Measurements from ENCODE around the gene RGMA. TPM values are rescaled to one million over a fixed set of nuclear protein-coding genes. Genes with fewer than 3 reads are reported as not detected.

RGMA gene
- total and polyA plus RNA-seq, 2 experiments from 2014 or later, result 34.2 to 36.5 TPM

GRCh38 chr15:93121107-93121506 is 32.1 kb upstream of the RGMA start:
- TF ChIP-seq ZNF331 (CRISPR knock-in tag; IDR thresholded peaks at IDR 0.05; ENCODE audit: low read depth) (no peak), POLR2AphosphoS5 (IDR thresholded peaks at IDR 0.05; ENCODE audit: low read depth) (no peak), EZH2 (IDR thresholded peaks at IDR 0.05; ENCODE audit: low read depth, unreplicated experiment) (no peak), CTCF (conservative IDR thresholded peaks at IDR 0.05; ENCODE audit: low read depth in 2 of 2) (no peak), ETS1 (IDR thresholded peaks at IDR 0.05) (no peak), STAT1 (IDR thresholded peaks at IDR 0.05; ENCODE audit: unreplicated experiment) (no peak), EZH2phosphoT487 (IDR thresholded peaks at IDR 0.05; ENCODE audit: unreplicated experiment) (no peak), NANOG (IDR thresholded peaks at IDR 0.05; ENCODE audit: borderline replicate concordance) (no peak), JUNB (IDR thresholded peaks at IDR 0.05; ENCODE audit: unreplicated experiment) (no peak), ZNF462 (CRISPR knock-in tag; IDR thresholded peaks at IDR 0.05) (no peak), ZNF114 (CRISPR knock-in tag; IDR thresholded peaks at IDR 0.05) (no peak), CREB1 (CRISPR knock-in tag; IDR thresholded peaks at IDR 0.05; ENCODE audit: low read depth) (no peak)
- TF ChIP-seq, protein P1, sequence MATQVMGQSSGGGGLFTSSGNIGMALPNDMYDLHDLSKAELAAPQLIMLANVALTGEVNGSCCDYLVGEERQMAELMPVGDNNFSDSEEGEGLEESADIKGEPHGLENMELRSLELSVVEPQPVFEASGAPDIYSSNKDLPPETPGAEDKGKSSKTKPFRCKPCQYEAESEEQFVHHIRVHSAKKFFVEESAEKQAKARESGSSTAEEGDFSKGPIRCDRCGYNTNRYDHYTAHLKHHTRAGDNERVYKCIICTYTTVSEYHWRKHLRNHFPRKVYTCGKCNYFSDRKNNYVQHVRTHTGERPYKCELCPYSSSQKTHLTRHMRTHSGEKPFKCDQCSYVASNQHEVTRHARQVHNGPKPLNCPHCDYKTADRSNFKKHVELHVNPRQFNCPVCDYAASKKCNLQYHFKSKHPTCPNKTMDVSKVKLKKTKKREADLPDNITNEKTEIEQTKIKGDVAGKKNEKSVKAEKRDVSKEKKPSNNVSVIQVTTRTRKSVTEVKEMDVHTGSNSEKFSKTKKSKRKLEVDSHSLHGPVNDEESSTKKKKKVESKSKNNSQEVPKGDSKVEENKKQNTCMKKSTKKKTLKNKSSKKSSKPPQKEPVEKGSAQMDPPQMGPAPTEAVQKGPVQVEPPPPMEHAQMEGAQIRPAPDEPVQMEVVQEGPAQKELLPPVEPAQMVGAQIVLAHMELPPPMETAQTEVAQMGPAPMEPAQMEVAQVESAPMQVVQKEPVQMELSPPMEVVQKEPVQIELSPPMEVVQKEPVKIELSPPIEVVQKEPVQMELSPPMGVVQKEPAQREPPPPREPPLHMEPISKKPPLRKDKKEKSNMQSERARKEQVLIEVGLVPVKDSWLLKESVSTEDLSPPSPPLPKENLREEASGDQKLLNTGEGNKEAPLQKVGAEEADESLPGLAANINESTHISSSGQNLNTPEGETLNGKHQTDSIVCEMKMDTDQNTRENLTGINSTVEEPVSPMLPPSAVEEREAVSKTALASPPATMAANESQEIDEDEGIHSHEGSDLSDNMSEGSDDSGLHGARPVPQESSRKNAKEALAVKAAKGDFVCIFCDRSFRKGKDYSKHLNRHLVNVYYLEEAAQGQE (IDR thresholded peaks at IDR 0.05; ENCODE audit: unreplicated experiment), result no peak
- no peak for ATAC-seq

More at GRCh38 chr15:93121107-93121506, 32.1 kb upstream of the RGMA start:
- no peaks in the 10 kb centered on the region for H3K79me2 ChIP-seq (replicated peaks; ENCODE audit: insufficient read depth)
- no peak for DNase-seq (ENCODE audit: low spot score)
- H3K27me3 Mint-ChIP-seq (ENCODE audit: insufficient read depth, low read depth, poor library complexity), result peaks cover 10% of the 10 kb centered on the region
- peaks cover 4% of the 10 kb centered on the region; the same call in 1 of the 3 replicates for H3K4me1 Mint-ChIP-seq
- no peaks in the 10 kb centered on the region for H3K27me3 ChIP-seq (ENCODE audit: insufficient read depth)
- no peaks in the 10 kb centered on the region for H4K20me1 ChIP-seq (replicated peaks; ENCODE audit: insufficient read depth)
- H3K36me3 ChIP-seq (ENCODE audit: insufficient read depth), result no peaks in the 10 kb centered on the region
- no peaks in the 10 kb centered on the region for H3K36me3 Mint-ChIP-seq (ENCODE audit: low read depth)
- H3K9me3 Mint-ChIP-seq, result no peaks in the 10 kb centered on the region
- no peaks in the 10 kb centered on the region for H3F3A ChIP-seq (replicated peaks; ENCODE audit: low read depth)
- H2AFZ ChIP-seq, result 0 out of 2 replicates have a peak overlapping the region, but pooled peaks have one; percentile 43
- H3K4me2 ChIP-seq, result no peak overlapping the region
- H3K4me1 ChIP-seq (ENCODE audit: insufficient read depth), result no peaks in the 10 kb centered on the region
- H3K9me2 ChIP-seq (ENCODE audit: insufficient read depth), result no peaks in the 10 kb centered on the region
- no peak overlapping the region for H3K4me3 ChIP-seq
- no peak overlapping the region for H3K4me3 Mint-ChIP-seq
- H3K27ac ChIP-seq (ENCODE audit: low read depth), result no peak overlapping the region
- no peak overlapping the region for H3K27ac Mint-ChIP-seq

Measured in GM23338 (cell line).